AG04450 (cell line): ENCODE measurements around the gene PPM1J. TPM values are rescaled to one million over a fixed set of nuclear protein-coding genes. Genes with fewer than 3 reads are reported as not detected.
A peak's percentile ranks its signal among the peaks of the same experiment; 100 is the strongest.

ENCODE experiments used
- CTCF ChIA-PET: fragments of 300-600, 350-600 bp; formaldehyde crosslinking; extraction: SDS; loops from one replicate; lab custom pipeline; 2022; ENCODE audit warnings: antibody characterized with exemption, inconsistent platforms; lab: Charles Lee
- POLR2A ChIA-PET: fragments of 350-600 bp; formaldehyde crosslinking; extraction: SDS; loops from one replicate; lab custom pipeline; 2021; ENCODE audit warnings: antibody characterized with exemption, inconsistent platforms; lab: Yijun Ruan, JAX
- DNase-seq: peaks from one replicate; pipeline ENCODE4 v3.0.0-alpha.2; 2011; ENCODE audit warnings: low read depth, low spot score
- H3K27ac ChIP-seq: one replicate; pipeline ENCODE4 v1.5.1; 2012; ENCODE audit warnings: low read depth, low read length, control low read depth
- H3K27me3 ChIP-seq: one replicate; pipeline ENCODE4 v1.6.0; 2012; ENCODE audit warnings: low read length; ENCODE audit not compliant: control insufficient read depth, insufficient read depth
- H3K4me3 ChIP-seq: 2 replicates; pipeline ENCODE4 v1.5.1; 2011; ENCODE audit warnings: mild to moderate bottlenecking, low read depth, low read length, control low read depth
- H3K9me3 ChIP-seq: 2 replicates; pipeline ENCODE4 v1.5.1; 2012; ENCODE audit warnings: low read length; ENCODE audit not compliant: control insufficient read depth, insufficient read depth
- CTCF ChIP-seq: IDR thresholded peaks from 2 replicates; pipeline ENCODE4 v1.5.1; 2011; ENCODE audit warnings: low read depth, low read length, control low read depth, inconsistent platforms
- polyA plus RNA-seq: library from polyadenylated mRNA; depleted of rRNA; stranded (reverse); fragments of >200 nt; gene quantifications from 2 replicates; pipeline ENCODE4 v1.2.3, GENCODE V29; 2011

The PPM1J gene
- polyA plus RNA-seq, 1 experiment: 1.3 TPM

GRCh38 chr1:112674986-112675727, 40.0 kb downstream of the PPM1J start:
- ChIA-PET CTCF (interaction anchor here (1.2 to 3.5 kb wide), 5 partner anchors 27 to 397 kb away, joined by 3 to 26 read pairs (median 4); no protein-coding TSS in a partner anchor), POLR2A (interaction anchor here (0.6 to 2.4 kb wide), 13 partner anchors 14 to 179 kb away, joined by 3 to 25 read pairs (median 4); partner anchors contain the start of genes CAPZA1, PPM1J and ST7L)
- Histone ChIP-seq H3K27me3 (no peaks in the 10 kb centered on the region), H3K4me3 (peak overlapping the region; percentile 80), H3K9me3 (no peaks in the 10 kb centered on the region), H3K27ac (peak overlapping the region; percentile 86)
- TF ChIP-seq CTCF: 0 out of 2 replicates have a peak, but pooled peaks have one; percentile 5
- DNase-seq: no peak

- no peaks in the 10 kb centered on the region for H3K9me3 ChIP-seq
- TF ChIP-seq CTCF: no peak
- H3K27me3 ChIP-seq: no peaks in the 10 kb centered on the region
- peak within 1 kb of the TSS; percentile 80 for H3K4me3 ChIP-seq
- CTCF ChIA-PET: interaction anchor here (0.9 to 3.5 kb wide), 9 partner anchors 22 to 398 kb away, joined by 3 to 26 read pairs (median 4); no protein-coding TSS in a partner anchor
- POLR2A ChIA-PET: interaction anchor here (0.6 to 2.4 kb wide), 12 partner anchors 13 to 178 kb away, joined by 3 to 25 read pairs (median 4); partner anchors contain the start of genes CAPZA1, PPM1J and ST7L
- peak; percentile 36 for DNase-seq
- peak within 1 kb of the TSS; percentile 86 for H3K27ac ChIP-seq
These were observed 40.6 kb downstream of the PPM1J start, which contains the start of gene MOV10 for GRCh38 chr1:112674440-112674985. Gene MOV10, plus strand, starts transcription at chr1:112674659. Its CDS starts 254 bp downstream, at chr1:112674913.

GRCh38 chr1:112673592-112674439, 41.3 kb downstream of the PPM1J start:
- no peaks in the 10 kb centered on the region for H3K9me3 ChIP-seq
- ChIA-PET CTCF (interaction anchor here (0.5 to 3.5 kb wide), 19 partner anchors 9 to 282 kb away, joined by 3 to 26 read pairs (median 4); no protein-coding TSS in a partner anchor), POLR2A (interaction anchor here (0.5 to 2.4 kb wide), 10 partner anchors 23 to 283 kb away, joined by 3 to 25 read pairs (median 4); partner anchors contain the start of genes CAPZA1 and ST7L)
- H3K4me3 ChIP-seq: peak overlapping the region; percentile 80
- TF ChIP-seq CTCF: peak; percentile 67
- no peaks in the 10 kb centered on the region for H3K27me3 ChIP-seq
- H3K27ac ChIP-seq: peak overlapping the region; percentile 86
- peak; percentile 29 for DNase-seq

- DNase-seq: no peak
- no peak for TF ChIP-seq CTCF
- no peak overlapping the region for H3K27ac ChIP-seq
- no peak overlapping the region for H3K4me3 ChIP-seq
- ChIA-PET POLR2A (interaction anchor here (1.0 kb wide), 1 partner anchor 282 kb away, joined by 3 read pairs; no protein-coding TSS in a partner anchor), CTCF (interaction anchor here (0.7 to 3.5 kb wide), 13 partner anchors 8 to 281 kb away, joined by 3 to 26 read pairs (median 4); no protein-coding TSS in a partner anchor)
- H3K9me3 ChIP-seq: no peaks in the 10 kb centered on the region
- H3K27me3 ChIP-seq: no peaks in the 10 kb centered on the region
These were observed 42.3 kb downstream of the PPM1J start for GRCh38 chr1:112672842-112673241.
